Chondrocyte (in vitro differentiated cells): ENCODE results near the gene SPATA19. TPM values are rescaled to one million over a fixed set of nuclear protein-coding genes. Genes with fewer than 3 reads are reported as not detected.

ENCODE experiments used
- DNase-seq: peaks from one replicate; pipeline ENCODE4 v3.0.0; 2021; ENCODE audit warnings: mixed read lengths, low spot score
- H3K27ac Mint-ChIP-seq: one replicate; pipeline ENCODE4 v1.8.0; 2021; ENCODE audit warnings: mild to moderate bottlenecking, moderate library complexity, mixed read lengths; ENCODE audit not compliant: unreplicated experiment
- H3K27me3 Mint-ChIP-seq: 2 replicates; pipeline ENCODE4 v1.8.0; 2021; ENCODE audit warnings: low read depth, mixed read lengths
- H3K36me3 Mint-ChIP-seq: 2 replicates; pipeline ENCODE4 v1.8.0; 2021; ENCODE audit warnings: low read depth, mixed read lengths
- H3K4me1 Mint-ChIP-seq: 2 replicates; pipeline ENCODE4 v1.8.0; 2021; ENCODE audit warnings: low read depth, mild to moderate bottlenecking, mixed read lengths
- H3K4me3 Mint-ChIP-seq: one replicate; pipeline ENCODE4 v1.8.0; 2021; ENCODE audit warnings: mild to moderate bottlenecking, moderate library complexity, mixed read lengths; ENCODE audit not compliant: unreplicated experiment
- H3K9me3 Mint-ChIP-seq: 2 replicates; pipeline ENCODE4 v1.8.0; 2021; ENCODE audit warnings: low read depth, mixed read lengths
- CTCF ChIP-seq: fragments of 200-600 bp; sonication (generic); IDR thresholded peaks from 2 replicates; pipeline ENCODE4 v1.5.0; 2021; ENCODE audit warnings: antibody characterized with exemption, mild to moderate bottlenecking, moderate library complexity
- total RNA-seq: library from RNA; stranded (reverse); gene quantifications from 3 replicates; pipeline ENCODE4 v1.2.1, GENCODE V29; 2021

SPATA19 gene
- total RNA-seq, 1 donor from 2014 or later: not detected

GRCh38 chr11:133817449-133817848 is 27.9 kb downstream of the SPATA19 start:
- H3K9me3 Mint-ChIP-seq: no peaks in the 10 kb centered on the region
- H3K4me1 Mint-ChIP-seq: no peaks in the 10 kb centered on the region
- H3K4me3 Mint-ChIP-seq: no peak overlapping the region
- H3K27me3 Mint-ChIP-seq: peaks cover 14% of the 10 kb centered on the region
- TF ChIP-seq CTCF: no peak
- no peak overlapping the region for H3K27ac Mint-ChIP-seq
- no peaks in the 10 kb centered on the region for H3K36me3 Mint-ChIP-seq
- DNase-seq: no peak

GRCh38 chr11:133816146-133816870 is 29.0 kb downstream of the SPATA19 start:
- Mint-ChIP-seq H3K27ac (no peak overlapping the region), H3K4me3 (no peak overlapping the region), H3K9me3 (no peaks in the 10 kb centered on the region), H3K4me1 (no peaks in the 10 kb centered on the region), H3K36me3 (no peaks in the 10 kb centered on the region), H3K27me3 (peaks cover 12% of the 10 kb centered on the region)
- TF ChIP-seq CTCF: no peak
- DNase-seq: no peak

GRCh38 chr11:133815636-133816035 is 29.7 kb downstream of the SPATA19 start:
- no peak overlapping the region for H3K4me3 Mint-ChIP-seq
- no peaks in the 10 kb centered on the region for H3K9me3 Mint-ChIP-seq
- TF ChIP-seq CTCF: no peak
- H3K27me3 Mint-ChIP-seq: peaks cover 8% of the 10 kb centered on the region
- DNase-seq: no peak
- H3K4me1 Mint-ChIP-seq: no peaks in the 10 kb centered on the region
- no peak overlapping the region for H3K27ac Mint-ChIP-seq
- no peaks in the 10 kb centered on the region for H3K36me3 Mint-ChIP-seq

GRCh38 chr11:133814588-133815100 is 30.7 kb downstream of the SPATA19 start:
- Mint-ChIP-seq H3K9me3 (no peaks in the 10 kb centered on the region), H3K36me3 (no peaks in the 10 kb centered on the region), H3K4me1 (no peaks in the 10 kb centered on the region), H3K4me3 (no peak overlapping the region), H3K27me3 (peaks cover 1% of the 10 kb centered on the region), H3K27ac (no peak overlapping the region)
- no peak for TF ChIP-seq CTCF
- DNase-seq: no peak

GRCh38 chr11:133811850-133812685 is 33.2 kb downstream of the SPATA19 start:
- Mint-ChIP-seq H3K27me3 (peaks cover 2% of the 10 kb centered on the region), H3K36me3 (no peaks in the 10 kb centered on the region), H3K9me3 (no peaks in the 10 kb centered on the region), H3K27ac (no peak overlapping the region), H3K4me1 (no peaks in the 10 kb centered on the region), H3K4me3 (no peak overlapping the region)
- no peak for DNase-seq
- no peak for TF ChIP-seq CTCF
